BJ (cell line): ENCODE data around the gene CRIM1. TPM values are rescaled to one million over a fixed set of nuclear protein-coding genes. Genes with fewer than 3 reads are reported as not detected.

Experiments used
- CTCF ChIA-PET: fragments of 350-600 bp; formaldehyde crosslinking; extraction: SDS; loops from one replicate; lab custom pipeline; 2021; ENCODE audit warnings: antibody characterized with exemption, inconsistent platforms; lab: Yijun Ruan, JAX
- POLR2A ChIA-PET: fragments of 300-600 bp; sonication (Branson Sonifier 250); formaldehyde crosslinking; extraction: SDS; loops from one replicate; lab custom pipeline; 2021; ENCODE audit warnings: antibody characterized with exemption; lab: Charles Lee
- DNase-seq: peaks from one replicate; pipeline ENCODE4 v3.0.0-alpha.2; 2011; ENCODE audit warnings: low read depth
- H3K27me3 ChIP-seq: 2 replicates; pipeline ENCODE4 v1.6.0; 2011; ENCODE audit warnings: low read length; ENCODE audit not compliant: control insufficient read depth, insufficient read depth
- H3K36me3 ChIP-seq: 2 replicates; pipeline ENCODE4 v1.5.1; 2011; ENCODE audit warnings: low read length; ENCODE audit not compliant: control insufficient read depth, insufficient read depth
- H3K4me3 ChIP-seq: 2 replicates; pipeline ENCODE4 v1.5.1; 2011; ENCODE audit warnings: low read depth, mild to moderate bottlenecking, control low read depth, low read length
- polyA plus RNA-seq: library from polyadenylated mRNA; depleted of rRNA; stranded (reverse); fragments of >200 nt; gene quantifications from 2 replicates; pipeline ENCODE4 v1.2.3, GENCODE V29; 2011
- TF ChIP-seq, protein P1 (sequence below): IDR thresholded peaks from 2 replicates; pipeline ENCODE4 v1.5.1; 2011; ENCODE audit warnings: low read depth, mild to moderate bottlenecking, control low read depth, inconsistent platforms, low read length, moderate library complexity; ENCODE audit not compliant: insufficient read depth

CRIM1 gene
- polyA plus RNA-seq, 1 experiment = 729 TPM

- Histone ChIP-seq H3K4me3 (no peak overlapping the region), H3K36me3 (peaks cover 13% of the 10 kb centered on the region), H3K27me3 (no peaks in the 10 kb centered on the region)
- ChIA-PET POLR2A (no interaction called here), CTCF (interaction anchor here (1.2 to 1.6 kb wide), 2 partner anchors 14 to 19 kb away, joined by 3 to 4 read pairs; no protein-coding TSS in a partner anchor)
- DNase-seq = no peak
- TF ChIP-seq, protein P1, sequence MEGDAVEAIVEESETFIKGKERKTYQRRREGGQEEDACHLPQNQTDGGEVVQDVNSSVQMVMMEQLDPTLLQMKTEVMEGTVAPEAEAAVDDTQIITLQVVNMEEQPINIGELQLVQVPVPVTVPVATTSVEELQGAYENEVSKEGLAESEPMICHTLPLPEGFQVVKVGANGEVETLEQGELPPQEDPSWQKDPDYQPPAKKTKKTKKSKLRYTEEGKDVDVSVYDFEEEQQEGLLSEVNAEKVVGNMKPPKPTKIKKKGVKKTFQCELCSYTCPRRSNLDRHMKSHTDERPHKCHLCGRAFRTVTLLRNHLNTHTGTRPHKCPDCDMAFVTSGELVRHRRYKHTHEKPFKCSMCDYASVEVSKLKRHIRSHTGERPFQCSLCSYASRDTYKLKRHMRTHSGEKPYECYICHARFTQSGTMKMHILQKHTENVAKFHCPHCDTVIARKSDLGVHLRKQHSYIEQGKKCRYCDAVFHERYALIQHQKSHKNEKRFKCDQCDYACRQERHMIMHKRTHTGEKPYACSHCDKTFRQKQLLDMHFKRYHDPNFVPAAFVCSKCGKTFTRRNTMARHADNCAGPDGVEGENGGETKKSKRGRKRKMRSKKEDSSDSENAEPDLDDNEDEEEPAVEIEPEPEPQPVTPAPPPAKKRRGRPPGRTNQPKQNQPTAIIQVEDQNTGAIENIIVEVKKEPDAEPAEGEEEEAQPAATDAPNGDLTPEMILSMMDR = no peak
Observed at GRCh38 chr2:36582951-36583350, 227.4 kb downstream of the CRIM1 start.

DNA sequence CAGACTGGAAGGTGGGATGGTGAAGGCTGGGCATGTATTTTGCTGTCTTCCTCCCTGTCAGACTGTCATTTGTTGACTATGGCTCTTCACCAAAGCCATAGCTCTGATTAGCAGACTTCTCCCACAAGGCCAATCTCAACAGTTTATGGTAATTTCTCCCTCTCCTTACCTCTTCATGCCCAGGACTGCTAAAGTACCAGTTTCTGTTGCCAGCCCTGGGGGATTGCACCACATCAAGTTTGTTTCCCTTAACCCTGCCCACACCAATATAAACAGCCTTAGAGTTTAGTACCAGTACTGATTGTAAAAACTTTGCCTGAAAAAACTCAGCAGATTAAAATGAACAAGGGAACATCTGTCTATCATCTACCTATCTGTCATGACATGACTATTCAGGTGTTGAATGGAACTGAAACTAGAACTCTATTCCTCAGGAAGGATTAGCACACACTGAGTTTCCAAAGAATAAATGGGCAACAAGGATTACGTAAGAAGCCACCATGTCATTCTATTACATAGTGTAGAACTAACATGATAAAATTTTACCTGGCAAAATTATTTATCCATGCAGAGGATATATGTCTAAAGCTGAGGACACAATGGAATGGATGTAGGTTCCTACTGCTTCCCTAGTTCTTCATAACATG lies 228.7 kb downstream of the CRIM1 start:
- CTCF ChIA-PET = interaction anchor here (1.6 kb wide), 1 partner anchor 21 kb away, joined by 4 read pairs; no protein-coding TSS in a partner anchor
- H3K27me3 ChIP-seq = no peaks in the 10 kb centered on the region

DNA sequence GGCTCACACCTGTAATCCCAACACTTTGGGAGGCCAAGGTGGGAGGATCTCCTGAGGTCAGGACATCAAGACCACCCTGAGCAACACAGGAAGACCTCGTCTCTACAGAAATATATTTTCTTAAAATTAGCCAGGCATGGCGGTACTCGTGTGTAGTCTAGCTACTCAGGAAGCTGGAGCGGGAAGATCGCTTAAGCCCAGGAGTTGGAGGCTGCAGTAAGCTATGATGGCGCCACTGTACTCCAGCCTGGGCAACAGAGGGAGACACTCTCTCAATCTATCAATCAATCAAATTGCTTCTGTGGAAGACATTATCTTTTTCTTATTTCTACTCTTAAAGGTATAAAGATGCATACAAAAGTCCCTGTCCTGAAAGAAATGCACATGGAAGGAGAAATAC lies 231.1 kb downstream of the CRIM1 start:
- no peak for DNase-seq
- Histone ChIP-seq H3K27me3 (no peaks in the 10 kb centered on the region), H3K4me3 (no peak overlapping the region), H3K36me3 (peaks cover 7% of the 10 kb centered on the region)
- POLR2A ChIA-PET = interaction anchor here (0.6 kb wide), 1 partner anchor 9 kb away, joined by 3 read pairs; no protein-coding TSS in a partner anchor
- TF ChIP-seq, protein P1 = no peak
- CTCF ChIA-PET = no interaction called here

More for the DNA sequence above, 228.7 kb downstream of the CRIM1 start:
- Histone ChIP-seq H3K36me3 (peaks cover 11% of the 10 kb centered on the region), H3K4me3 (no peak overlapping the region)
- no peak for DNase-seq
- POLR2A ChIA-PET = no interaction called here
- TF ChIP-seq, protein P1 = no peak

- TF ChIP-seq, protein P1 = no peak
- no peaks in the 10 kb centered on the region for H3K27me3 ChIP-seq
- H3K36me3 ChIP-seq = peaks cover 7% of the 10 kb centered on the region
- DNase-seq = no peak
- ChIA-PET CTCF (no interaction called here), POLR2A (no interaction called here)
- H3K4me3 ChIP-seq = no peak overlapping the region
Observed at GRCh38 chr2:36587101-36587500, 231.5 kb downstream of the CRIM1 start.

DNA sequence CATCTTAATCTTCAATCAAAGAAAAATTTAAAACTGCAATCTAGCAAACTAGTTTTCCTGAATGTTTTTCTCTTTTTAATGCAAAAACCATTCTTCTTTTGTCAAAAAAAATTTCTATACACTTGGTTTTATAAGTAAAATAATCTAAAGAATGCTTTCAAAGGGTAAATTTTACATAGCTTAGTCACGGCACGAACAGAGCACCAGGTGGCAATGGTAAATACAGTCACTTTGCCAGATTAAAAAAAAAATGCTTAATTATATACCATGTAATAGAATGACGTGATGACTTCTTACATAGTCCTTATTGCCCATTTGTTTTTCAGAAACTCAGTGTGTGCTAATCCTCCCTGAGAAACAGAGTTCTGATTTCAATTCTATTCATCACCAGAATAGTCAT lies 232.0 kb downstream of the CRIM1 start:
- peaks cover 7% of the 10 kb centered on the region for H3K36me3 ChIP-seq
- POLR2A ChIA-PET = no interaction called here

More for the DNA sequence above, 232.0 kb downstream of the CRIM1 start:
- TF ChIP-seq, protein P1 = no peak
- Histone ChIP-seq H3K27me3 (no peaks in the 10 kb centered on the region), H3K4me3 (no peak overlapping the region)
- CTCF ChIA-PET = no interaction called here
- DNase-seq = no peak
